GM12892 (cell line): ENCODE results near the gene GRIA1.

Experiments
- POLR2A ChIP-seq: IDR thresholded peaks from 2 replicates; pipeline ENCODE4 v1.6.1; 2011; ENCODE audit warnings: low read depth, low read length, control low read depth
- POLR2AphosphoS5 ChIP-seq: IDR thresholded peaks from 2 replicates; pipeline ENCODE4 v1.6.1; 2011; ENCODE audit warnings: low read depth, low read length, control low read depth
- TAF1 ChIP-seq: IDR thresholded peaks from 2 replicates; pipeline ENCODE4 v1.6.1; 2011; ENCODE audit warnings: low read depth, mild to moderate bottlenecking, control low read depth, low read length, borderline replicate concordance

DNA sequence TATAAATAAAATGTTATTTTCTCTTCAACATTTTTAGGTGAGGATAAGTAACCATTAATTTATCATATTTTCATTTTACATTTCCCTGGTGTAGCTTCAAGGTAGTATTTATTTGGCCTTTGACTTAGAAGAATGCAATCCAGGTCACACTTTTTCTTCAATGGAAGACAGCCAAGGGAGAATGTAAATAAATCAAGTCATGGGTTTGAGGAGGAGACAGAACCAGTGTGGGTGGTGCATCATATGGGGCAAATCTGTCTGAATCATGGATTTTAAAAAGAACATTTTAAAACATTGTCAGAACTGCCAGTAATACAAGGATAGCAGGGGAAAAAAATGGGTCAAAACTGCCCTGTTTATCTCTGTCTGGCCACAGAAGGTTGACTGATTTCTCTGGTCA, 318.7 kb downstream of the GRIA1 start:
- TF ChIP-seq POLR2A (no peak), POLR2AphosphoS5 (no peak), TAF1 (no peak)
